IMR-90 (cell line): ENCODE data around the gene ZNF74. TPM values are rescaled to one million over a fixed set of nuclear protein-coding genes. Genes with fewer than 3 reads are reported as not detected.

ENCODE experiments used
- ATAC-seq: fragments of 200-7000 bp; cut with Tn5 transposase; 2 replicates; pipeline ENCODE4 v1.9.1; 2020; ENCODE audit warnings: low read depth, mild to moderate bottlenecking, moderate library complexity
- BruUV-seq: library from RNA; stranded (reverse); fragments of 400-500 nt; replicated peaks from 2 replicates; lab custom pipeline; 2021; lab: Mats Ljungman, UMichigan
- CTCF ChIA-PET: fragments of 300-600 bp; formaldehyde crosslinking; extraction: SDS; loops from one replicate; lab custom pipeline; 2021; ENCODE audit warnings: antibody characterized with exemption; lab: Yijun Ruan, JAX
- POLR2A ChIA-PET: fragments of 300-600 bp; sonication (Branson Sonifier 250); formaldehyde crosslinking; loops from one replicate; lab custom pipeline; 2022; ENCODE audit warnings: antibody characterized with exemption; ENCODE audit not compliant: unreplicated experiment; lab: Charles Lee
- DNase-seq: peaks from one replicate; pipeline ENCODE4 v3.0.0; 2013
- H2AFZ ChIP-seq: replicated peaks from 2 replicates; pipeline ENCODE3; 2013; ENCODE audit warnings: low read length, mild to moderate bottlenecking; ENCODE audit not compliant: poor library complexity
- H2AK5ac ChIP-seq: 2 replicates; pipeline ENCODE4 v1.6.1; 2013; ENCODE audit warnings: low read depth, low read length, inconsistent platforms
- H2AK9ac ChIP-seq: replicated peaks from 2 replicates; pipeline ENCODE3; 2013; ENCODE audit warnings: mild to moderate bottlenecking, low read depth, low read length, moderate library complexity; ENCODE audit not compliant: poor library complexity
- H2BK120ac ChIP-seq: 2 replicates; pipeline ENCODE4 v1.6.1; 2013; ENCODE audit warnings: low read depth, low read length, inconsistent platforms
- H2BK15ac ChIP-seq: 3 replicates; pipeline ENCODE4 v1.6.1; 2013; ENCODE audit warnings: low read depth, low read length, inconsistent platforms
- H2BK20ac ChIP-seq: 2 replicates; pipeline ENCODE4 v1.6.1; 2013; ENCODE audit warnings: low read depth, mild to moderate bottlenecking, inconsistent platforms, low read length, moderate library complexity
- H2BK5ac ChIP-seq: 2 replicates; pipeline ENCODE4 v1.6.1; 2013; ENCODE audit warnings: mild to moderate bottlenecking, low read depth, low read length, inconsistent platforms; ENCODE audit not compliant: poor library complexity, severe bottlenecking
- H3K14ac ChIP-seq: replicated peaks from 2 replicates; pipeline ENCODE4 v1.6.1; 2013; ENCODE audit warnings: low read depth, low read length, inconsistent platforms
- H3K18ac ChIP-seq: 2 replicates; pipeline ENCODE4 v1.6.1; 2013; ENCODE audit warnings: low read depth, low read length, control low read depth
- H3K23ac ChIP-seq: 2 replicates; pipeline ENCODE4 v1.6.1; 2013; ENCODE audit warnings: low read depth, low read length, inconsistent platforms
- H3K27ac ChIP-seq: 2 replicates; pipeline ENCODE4 v1.5.1; 2013; ENCODE audit warnings: mild to moderate bottlenecking, control low read depth, low read length; ENCODE audit not compliant: insufficient read depth
- H3K27me3 ChIP-seq: 2 replicates; pipeline ENCODE4 v1.6.1; 2013; ENCODE audit warnings: low read length; ENCODE audit not compliant: control insufficient read depth, insufficient read depth
- H3K36me3 ChIP-seq: 2 replicates; pipeline ENCODE4 v1.6.1; 2013; ENCODE audit warnings: low read length, mixed read lengths; ENCODE audit not compliant: control insufficient read depth, insufficient read depth
- H3K4ac ChIP-seq: 2 replicates; pipeline ENCODE4 v1.6.1; 2013; ENCODE audit warnings: low read depth, low read length, inconsistent platforms
- H3K4me1 ChIP-seq: 2 replicates; pipeline ENCODE4 v1.6.1; 2013; ENCODE audit warnings: low read length, mixed read lengths; ENCODE audit not compliant: control insufficient read depth, insufficient read depth
- H3K4me2 ChIP-seq: 2 replicates; pipeline ENCODE4 v1.6.1; 2013; ENCODE audit warnings: low read depth, mild to moderate bottlenecking, control low read depth, low read length, moderate library complexity
- H3K4me3 ChIP-seq: 2 replicates; pipeline ENCODE4 v1.5.1; 2013; ENCODE audit warnings: low read depth, mild to moderate bottlenecking, control low read depth, low read length, moderate library complexity; ENCODE audit not compliant: insufficient read depth
- H3K56ac ChIP-seq: 2 replicates; pipeline ENCODE4 v1.6.1; 2013; ENCODE audit warnings: low read length, inconsistent platforms; ENCODE audit not compliant: insufficient read depth; ENCODE audit errors: extremely low read depth
- H3K79me1 ChIP-seq, 2 experiments: 2 replicates each; pipeline ENCODE4 v1.6.1; 2013; ENCODE audit warnings: low read length in 2 of 2, inconsistent platforms in 1 of 2, low read depth in 1 of 2
- H3K9ac ChIP-seq: 2 replicates; pipeline ENCODE4 v1.6.1; 2013; ENCODE audit warnings: low read depth, low read length, control low read depth
- H3K9me1 ChIP-seq: 2 replicates; pipeline ENCODE4 v1.6.1; 2013; ENCODE audit warnings: low read length, inconsistent platforms; ENCODE audit not compliant: insufficient read depth
- H3K9me3 ChIP-seq: 2 replicates; pipeline ENCODE4 v1.6.1; 2013; ENCODE audit warnings: low read length; ENCODE audit not compliant: control insufficient read depth, insufficient read depth
- H4K20me1 ChIP-seq: 2 replicates; pipeline ENCODE4 v1.6.1; 2013; ENCODE audit warnings: low read length, inconsistent platforms; ENCODE audit not compliant: insufficient read depth
- H4K5ac ChIP-seq: 2 replicates; pipeline ENCODE4 v1.6.1; 2013; ENCODE audit warnings: mild to moderate bottlenecking, low read depth, low read length, control low read depth
- H4K8ac ChIP-seq, 2 experiments: 2 replicates each; pipeline ENCODE4 v1.6.1; 2013; ENCODE audit warnings: low read depth in 2 of 2, low read length in 2 of 2, control low read depth in 1 of 2, inconsistent platforms in 1 of 2
- H4K91ac ChIP-seq: 2 replicates; pipeline ENCODE4 v1.6.1; 2013; ENCODE audit warnings: low read depth, low read length, inconsistent platforms; ENCODE audit not compliant: insufficient read depth
- BHLHE40 ChIP-seq: fragments of 150-350 bp; IDR thresholded peaks from 2 replicates; pipeline ENCODE4 v1.6.1; 2016; ENCODE audit warnings: mild to moderate bottlenecking, low read depth, low read length
- CEBPB ChIP-seq: IDR thresholded peaks from 2 replicates; pipeline ENCODE4 v1.6.1; 2012; ENCODE audit warnings: low read depth, low read length, improper control_type of control experiment
- FOS ChIP-seq: fragments of 150-350 bp; IDR thresholded peaks from 2 replicates; pipeline ENCODE4 v1.6.1; 2016; ENCODE audit warnings: low read depth, low read length
- MAFK ChIP-seq: IDR thresholded peaks from 2 replicates; pipeline ENCODE4 v1.6.1; 2012; ENCODE audit warnings: low read depth, low read length, improper control_type of control experiment
- MAZ ChIP-seq: IDR thresholded peaks from 2 replicates; pipeline ENCODE4 v1.6.1; 2012; ENCODE audit warnings: low read depth, mild to moderate bottlenecking, low read length, improper control_type of control experiment, moderate library complexity, borderline replicate concordance
- MXI1 ChIP-seq: IDR thresholded peaks from 2 replicates; pipeline ENCODE4 v1.6.1; 2012; ENCODE audit warnings: low read depth, mild to moderate bottlenecking, low read length, moderate library complexity, borderline replicate concordance
- NFE2L2 ChIP-seq: fragments of 150-350 bp; IDR thresholded peaks from 2 replicates; pipeline ENCODE4 v1.6.1; 2016; ENCODE audit warnings: low read depth, mild to moderate bottlenecking, low read length
- POLR2A ChIP-seq: IDR thresholded peaks from 2 replicates; pipeline ENCODE4 v1.6.1; 2012; ENCODE audit warnings: mild to moderate bottlenecking, low read depth, low read length
- RAD21 ChIP-seq: IDR thresholded peaks from 2 replicates; pipeline ENCODE4 v1.6.1; 2012; ENCODE audit warnings: low read length, improper control_type of control experiment
- RCOR1 ChIP-seq: IDR thresholded peaks from 2 replicates; pipeline ENCODE4 v1.6.1; 2012; ENCODE audit warnings: mild to moderate bottlenecking, low read length, improper control_type of control experiment; ENCODE audit not compliant: insufficient replicate concordance
- RFX5 ChIP-seq: IDR thresholded peaks from 2 replicates; pipeline ENCODE4 v1.8.0; 2012; ENCODE audit warnings: low read depth, mild to moderate bottlenecking, low read length, moderate library complexity
- SMC3 ChIP-seq: fragments of 150-350 bp; IDR thresholded peaks from 2 replicates; pipeline ENCODE4 v1.6.1; 2016; ENCODE audit warnings: low read depth, mild to moderate bottlenecking, antibody characterized with exemption, low read length, moderate library complexity
- WGBS, 2 experiments: methylation state at CpG; one replicate each; pipeline versions ENCODE4 v1.1.5 to v1.1.7; 2013; ENCODE audit warnings: missing lambda C conversion rate in 2 of 2; ENCODE audit not compliant: insufficient read length in 1 of 2; ENCODE audit errors: extremely low coverage in 2 of 2; 5-methylcytosine and 5-hydroxymethylcytosine counted together
- dilution Hi-C: fragments of 300-500 bp; cut with HindIII; formaldehyde crosslinking; loops from one replicate; pipeline ENCODE4 v1.14.3; 2018; ENCODE audit warnings: low sequenced_read_pairs; ENCODE audit not compliant: unreplicated experiment
- in situ Hi-C: fragments of 300-500 bp; cut with MboI; formaldehyde crosslinking; loops from 3 replicates; pipeline ENCODE4 v1.14.3; 2019; ENCODE audit warnings: low sequenced_read_pairs, inconsistent platforms, mixed read lengths
- intact Hi-C: fragments of 100-400 bp; cut with micrococcal nuclease; formaldehyde crosslinking; loops from 2 replicates; pipeline ENCODE4 v1.10.0; 2022
- polyA plus RNA-seq, 3 experiments: library from polyadenylated mRNA; depleted of rRNA; stranded (reverse); fragments of >200 nt; gene quantifications; 2 replicates each; pipeline ENCODE4 v1.2.3, GENCODE V29; 2012; ENCODE audit warnings: low replicate concordance in 1 of 3
- total RNA-seq: library from RNA; depleted of rRNA; stranded (reverse); fragments of >200 nt; gene quantifications from 2 replicates; pipeline ENCODE4 v1.2.3, GENCODE V29; 2012
- TF ChIP-seq, protein P1 (sequence below): fragments of 150-350 bp; IDR thresholded peaks from 2 replicates; pipeline ENCODE4 v1.6.1; 2017; ENCODE audit warnings: mild to moderate bottlenecking, antibody characterized with exemption, low read length, low read depth
- TF ChIP-seq, protein P2 (sequence below): conservative IDR thresholded peaks from 2 replicates; pipeline ENCODE4 v1.5.1; 2012; ENCODE audit warnings: mild to moderate bottlenecking, low read depth, low read length, improper control_type of control experiment
- TF ChIP-seq, protein P3 (sequence below): fragments of 150-350 bp; IDR thresholded peaks from 2 replicates; pipeline ENCODE4 v1.6.1; 2016; ENCODE audit warnings: low read depth, mild to moderate bottlenecking, low read length, moderate library complexity, borderline replicate concordance

ZNF74 gene
- total and polyA plus RNA-seq, 2 of the 4 experiments (the other 2 are of a cell fraction) = 7.5 to 8.4 TPM

GRCh38 chr22:20414450-20414849 lies 20.5 kb downstream of the ZNF74 start:
- TF ChIP-seq CEBPB (no peak), POLR2A (no peak), MAFK (no peak), RFX5 (no peak), MXI1 (no peak), NFE2L2 (no peak), BHLHE40 (no peak), RCOR1 (no peak), FOS (no peak), SMC3 (no peak), MAZ (no peak), RAD21 (no peak)
- TF ChIP-seq, protein P1, sequence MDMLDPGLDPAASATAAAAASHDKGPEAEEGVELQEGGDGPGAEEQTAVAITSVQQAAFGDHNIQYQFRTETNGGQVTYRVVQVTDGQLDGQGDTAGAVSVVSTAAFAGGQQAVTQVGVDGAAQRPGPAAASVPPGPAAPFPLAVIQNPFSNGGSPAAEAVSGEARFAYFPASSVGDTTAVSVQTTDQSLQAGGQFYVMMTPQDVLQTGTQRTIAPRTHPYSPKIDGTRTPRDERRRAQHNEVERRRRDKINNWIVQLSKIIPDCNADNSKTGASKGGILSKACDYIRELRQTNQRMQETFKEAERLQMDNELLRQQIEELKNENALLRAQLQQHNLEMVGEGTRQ = no peak
- TF ChIP-seq, protein P2, sequence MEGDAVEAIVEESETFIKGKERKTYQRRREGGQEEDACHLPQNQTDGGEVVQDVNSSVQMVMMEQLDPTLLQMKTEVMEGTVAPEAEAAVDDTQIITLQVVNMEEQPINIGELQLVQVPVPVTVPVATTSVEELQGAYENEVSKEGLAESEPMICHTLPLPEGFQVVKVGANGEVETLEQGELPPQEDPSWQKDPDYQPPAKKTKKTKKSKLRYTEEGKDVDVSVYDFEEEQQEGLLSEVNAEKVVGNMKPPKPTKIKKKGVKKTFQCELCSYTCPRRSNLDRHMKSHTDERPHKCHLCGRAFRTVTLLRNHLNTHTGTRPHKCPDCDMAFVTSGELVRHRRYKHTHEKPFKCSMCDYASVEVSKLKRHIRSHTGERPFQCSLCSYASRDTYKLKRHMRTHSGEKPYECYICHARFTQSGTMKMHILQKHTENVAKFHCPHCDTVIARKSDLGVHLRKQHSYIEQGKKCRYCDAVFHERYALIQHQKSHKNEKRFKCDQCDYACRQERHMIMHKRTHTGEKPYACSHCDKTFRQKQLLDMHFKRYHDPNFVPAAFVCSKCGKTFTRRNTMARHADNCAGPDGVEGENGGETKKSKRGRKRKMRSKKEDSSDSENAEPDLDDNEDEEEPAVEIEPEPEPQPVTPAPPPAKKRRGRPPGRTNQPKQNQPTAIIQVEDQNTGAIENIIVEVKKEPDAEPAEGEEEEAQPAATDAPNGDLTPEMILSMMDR = no peak
- TF ChIP-seq, protein P3, sequence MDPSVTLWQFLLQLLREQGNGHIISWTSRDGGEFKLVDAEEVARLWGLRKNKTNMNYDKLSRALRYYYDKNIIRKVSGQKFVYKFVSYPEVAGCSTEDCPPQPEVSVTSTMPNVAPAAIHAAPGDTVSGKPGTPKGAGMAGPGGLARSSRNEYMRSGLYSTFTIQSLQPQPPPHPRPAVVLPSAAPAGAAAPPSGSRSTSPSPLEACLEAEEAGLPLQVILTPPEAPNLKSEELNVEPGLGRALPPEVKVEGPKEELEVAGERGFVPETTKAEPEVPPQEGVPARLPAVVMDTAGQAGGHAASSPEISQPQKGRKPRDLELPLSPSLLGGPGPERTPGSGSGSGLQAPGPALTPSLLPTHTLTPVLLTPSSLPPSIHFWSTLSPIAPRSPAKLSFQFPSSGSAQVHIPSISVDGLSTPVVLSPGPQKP = no peak
- no TSS peak for BruUV-seq
- H3K4me3 ChIP-seq = no peak overlapping the region
- 80% methylated on average over 1 of the region's 3 CpGs; no CpG with 5 or more reads in 1 of the 2 experiments for WGBS, 2 experiments
- dilution Hi-C loops = no loop called here
- no peak overlapping the region for H3K4ac ChIP-seq
- no peaks in the 10 kb centered on the region for H3K9me3 ChIP-seq
- no peak overlapping the region for H2AK5ac ChIP-seq
- no peak overlapping the region for H3K18ac ChIP-seq
- ChIA-PET CTCF (no interaction called here), POLR2A (no interaction called here)
- H2BK5ac ChIP-seq = no peak overlapping the region
- no peaks in the 10 kb centered on the region for H3K9me1 ChIP-seq
- H2BK15ac ChIP-seq = no peak overlapping the region
- H3K36me3 ChIP-seq = no peaks in the 10 kb centered on the region
- no peak overlapping the region for H3K14ac ChIP-seq
- H4K20me1 ChIP-seq = no peaks in the 10 kb centered on the region; the same call in 1 of the 2 replicates
- no peak overlapping the region for H3K27ac ChIP-seq
- H2AK9ac ChIP-seq = no peak overlapping the region
- H3K79me1 ChIP-seq = no peaks in the 10 kb centered on the region
- H3K23ac ChIP-seq = no peak overlapping the region
- no peak overlapping the region for H2AFZ ChIP-seq
- no peaks in the 10 kb centered on the region for H3K27me3 ChIP-seq
- H4K5ac ChIP-seq = no peak overlapping the region
- H4K91ac ChIP-seq = no peak overlapping the region
- ATAC-seq (no peak), DNase-seq (no peak)
- no peak overlapping the region for H4K8ac ChIP-seq
- in situ Hi-C loops = loop anchor here (10.0 kb wide), 1 partner anchor 50 kb away; no protein-coding TSS in a partner anchor
- intact Hi-C loops = no loop called here
- no peak overlapping the region for H3K56ac ChIP-seq
- no peak overlapping the region for H2BK20ac ChIP-seq
- H3K9ac ChIP-seq = no peak overlapping the region
- no peaks in the 10 kb centered on the region for H3K4me1 ChIP-seq
- no peak overlapping the region for H3K4me2 ChIP-seq
- H2BK120ac ChIP-seq = no peak overlapping the region
